ENCODE data around the gene ERC2. TPM values are rescaled to one million over a fixed set of nuclear protein-coding genes. Genes with fewer than 3 reads are reported as not detected.

Gene ERC2
- total RNA-seq, 2 donors from 2014 or later = 0.21 to 0.30 TPM

DNA sequence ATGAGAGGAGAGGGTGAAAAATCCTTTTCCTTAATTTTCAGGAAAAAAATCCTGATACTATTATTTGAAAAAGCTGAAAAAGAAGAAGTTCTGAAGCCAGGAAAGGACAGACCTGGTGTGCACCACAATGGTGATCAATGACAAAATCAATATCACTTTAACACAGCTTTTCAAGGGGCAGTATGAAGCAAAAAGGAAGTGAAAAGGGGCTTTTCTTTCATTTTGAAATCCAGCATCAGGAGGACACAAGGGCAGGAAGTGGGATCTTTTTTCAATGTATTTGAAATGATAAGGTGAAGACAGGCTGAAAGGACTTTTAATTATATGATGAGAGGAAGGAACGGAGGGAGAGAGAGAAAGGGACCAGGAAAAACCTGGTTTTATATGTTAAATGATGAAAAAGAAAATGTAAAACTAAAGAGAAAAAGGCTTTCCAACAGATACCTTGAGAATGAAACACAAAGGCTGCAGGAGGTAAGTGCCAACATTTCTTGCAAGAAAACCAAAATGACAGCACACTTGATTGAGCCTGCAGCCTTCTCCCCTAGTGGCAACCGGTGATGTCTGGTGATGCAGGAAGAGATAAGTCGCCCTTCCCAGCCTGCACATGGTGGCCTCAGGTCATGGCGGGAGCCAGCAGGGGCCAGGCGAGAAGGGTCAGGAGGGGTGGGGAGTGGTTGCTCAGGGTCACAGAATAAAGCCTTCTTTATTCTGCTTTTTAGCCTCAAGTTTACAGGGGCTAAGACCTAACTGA, 744.4 kb downstream of the ERC2 start:
- Histone ChIP-seq H3K4me3 (no peak overlapping the region), H3K27me3 (no peaks in the 10 kb centered on the region), H3K27ac (no peak overlapping the region), H3K9me3 (no peaks in the 10 kb centered on the region), H3K4me1 (no peaks in the 10 kb centered on the region), H3K9ac (ENCODE audit: low read depth in 2 of 2, low read length in 2 of 2) (no peak overlapping the region), H3K36me3 (no peaks in the 10 kb centered on the region)
- no peak for DNase-seq
- TF ChIP-seq, protein P1, sequence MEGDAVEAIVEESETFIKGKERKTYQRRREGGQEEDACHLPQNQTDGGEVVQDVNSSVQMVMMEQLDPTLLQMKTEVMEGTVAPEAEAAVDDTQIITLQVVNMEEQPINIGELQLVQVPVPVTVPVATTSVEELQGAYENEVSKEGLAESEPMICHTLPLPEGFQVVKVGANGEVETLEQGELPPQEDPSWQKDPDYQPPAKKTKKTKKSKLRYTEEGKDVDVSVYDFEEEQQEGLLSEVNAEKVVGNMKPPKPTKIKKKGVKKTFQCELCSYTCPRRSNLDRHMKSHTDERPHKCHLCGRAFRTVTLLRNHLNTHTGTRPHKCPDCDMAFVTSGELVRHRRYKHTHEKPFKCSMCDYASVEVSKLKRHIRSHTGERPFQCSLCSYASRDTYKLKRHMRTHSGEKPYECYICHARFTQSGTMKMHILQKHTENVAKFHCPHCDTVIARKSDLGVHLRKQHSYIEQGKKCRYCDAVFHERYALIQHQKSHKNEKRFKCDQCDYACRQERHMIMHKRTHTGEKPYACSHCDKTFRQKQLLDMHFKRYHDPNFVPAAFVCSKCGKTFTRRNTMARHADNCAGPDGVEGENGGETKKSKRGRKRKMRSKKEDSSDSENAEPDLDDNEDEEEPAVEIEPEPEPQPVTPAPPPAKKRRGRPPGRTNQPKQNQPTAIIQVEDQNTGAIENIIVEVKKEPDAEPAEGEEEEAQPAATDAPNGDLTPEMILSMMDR (IDR thresholded peaks at IDR 0.05) = no peak
- intact Hi-C loops (cut with DNase I) = loop anchor here (5.0 to 10.0 kb wide), 2 partner anchors 237 to 869 kb away; partner anchors contain the start of gene WNT5A

DNA sequence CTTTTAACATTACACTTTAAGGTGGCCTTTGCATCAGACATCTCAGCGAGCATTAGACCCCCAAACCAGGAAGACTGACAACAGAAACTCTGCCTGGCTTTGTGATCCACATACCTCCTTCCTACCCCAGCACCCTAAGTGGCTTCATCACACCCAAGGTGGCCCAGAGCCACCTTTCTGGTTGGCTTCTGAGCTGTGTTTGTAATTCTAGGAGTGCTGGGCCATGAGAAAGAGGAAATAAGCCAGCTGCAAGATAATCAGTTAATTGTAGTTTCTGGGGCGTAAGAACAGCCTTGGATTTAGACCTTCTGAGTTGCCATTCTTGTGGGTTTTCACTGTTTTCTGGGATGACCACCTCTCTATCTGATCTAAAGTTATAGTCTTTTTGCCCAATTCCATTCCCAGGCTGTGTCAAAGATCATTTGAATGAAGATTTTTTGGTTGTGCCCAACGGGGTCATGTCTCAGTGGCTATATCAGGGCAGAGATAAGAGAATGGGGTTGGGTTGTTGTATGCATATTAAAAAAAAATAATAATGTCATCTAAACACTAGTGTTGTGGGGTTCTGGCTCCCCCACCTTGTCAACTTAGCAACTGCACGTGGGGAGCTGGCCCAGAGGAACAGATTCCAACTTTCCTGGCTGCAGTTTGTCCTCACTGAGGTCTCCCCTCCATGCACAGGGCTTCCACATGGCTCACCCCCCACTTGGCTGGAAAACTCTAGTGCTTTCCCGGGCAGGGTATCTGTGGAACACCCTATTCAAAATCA, 746.4 kb downstream of the ERC2 start:
- TF ChIP-seq, protein P1 (IDR thresholded peaks at IDR 0.05) = peak; percentile 41
- Histone ChIP-seq H3K4me3 (no peak overlapping the region), H3K27ac (no peak overlapping the region), H3K36me3 (no peaks in the 10 kb centered on the region), H3K9ac (ENCODE audit: low read depth in 2 of 2, low read length in 2 of 2) (no peak overlapping the region), H3K9me3 (no peaks in the 10 kb centered on the region), H3K27me3 (no peaks in the 10 kb centered on the region), H3K4me1 (no peaks in the 10 kb centered on the region)
- intact Hi-C loops (cut with DNase I) = loop anchor here (5.0 to 10.0 kb wide), 2 partner anchors 235 to 867 kb away; partner anchors contain the start of gene WNT5A
- peak; percentile 26 for DNase-seq

DNA sequence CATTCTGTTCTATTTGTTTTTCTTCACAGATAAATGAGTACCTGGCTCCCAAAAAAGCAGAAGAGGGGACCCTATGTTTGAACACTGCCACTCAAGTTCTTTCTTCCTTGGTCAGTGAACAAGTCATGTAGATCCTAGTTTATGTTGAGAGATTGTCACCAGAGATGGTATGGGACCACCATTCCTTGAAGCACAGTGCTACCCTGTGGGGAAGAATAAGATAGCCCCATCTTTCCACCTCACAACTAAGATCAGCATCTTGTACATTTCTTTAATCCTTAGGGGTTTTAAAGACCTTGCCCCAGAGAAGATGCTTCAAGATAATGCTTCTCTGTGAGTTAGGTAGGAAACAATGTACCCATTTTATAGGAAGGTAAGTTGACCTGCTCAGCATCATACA, 747.7 kb downstream of the ERC2 start:
- DNase-seq = no peak
- intact Hi-C loops (cut with DNase I) = loop anchor here (5.0 to 10.0 kb wide), 2 partner anchors 233 to 866 kb away; partner anchors contain the start of gene WNT5A
- Histone ChIP-seq H3K27me3 (no peaks in the 10 kb centered on the region), H3K27ac (no peak overlapping the region), H3K9me3 (no peaks in the 10 kb centered on the region), H3K4me1 (no peaks in the 10 kb centered on the region), H3K4me3 (no peak overlapping the region), H3K9ac (ENCODE audit: low read depth in 2 of 2, low read length in 2 of 2) (no peak overlapping the region), H3K36me3 (no peaks in the 10 kb centered on the region)
- TF ChIP-seq, protein P1 (IDR thresholded peaks at IDR 0.05) = no peak

DNA sequence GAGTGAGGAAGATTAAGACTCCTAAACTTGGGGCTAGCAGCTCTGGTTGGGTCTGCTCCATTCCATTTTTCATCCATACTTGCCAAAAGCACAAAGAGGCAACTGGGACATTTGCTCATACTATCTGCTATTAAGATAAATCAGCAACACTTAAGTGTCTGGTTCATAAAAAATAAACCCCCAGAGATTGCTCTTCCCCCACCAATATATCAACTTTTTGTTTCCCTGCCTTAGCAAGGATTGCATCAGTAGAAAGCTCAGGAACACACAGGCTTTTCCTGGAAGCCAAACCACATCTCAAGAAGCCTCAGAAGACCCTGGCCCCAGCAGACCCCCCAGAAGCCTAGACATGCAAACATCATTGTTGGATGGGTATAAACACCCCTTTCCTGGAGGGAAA, 748.8 kb downstream of the ERC2 start:
- Histone ChIP-seq H3K9ac (ENCODE audit: low read depth in 2 of 2, low read length in 2 of 2) (no peak overlapping the region), H3K27ac (no peak overlapping the region), H3K4me1 (no peaks in the 10 kb centered on the region), H3K27me3 (no peaks in the 10 kb centered on the region), H3K4me3 (no peak overlapping the region), H3K36me3 (no peaks in the 10 kb centered on the region), H3K9me3 (no peaks in the 10 kb centered on the region)
- DNase-seq = no peak
- intact Hi-C loops (cut with DNase I) = no loop called here
- TF ChIP-seq, protein P1 (IDR thresholded peaks at IDR 0.05) = no peak

DNA sequence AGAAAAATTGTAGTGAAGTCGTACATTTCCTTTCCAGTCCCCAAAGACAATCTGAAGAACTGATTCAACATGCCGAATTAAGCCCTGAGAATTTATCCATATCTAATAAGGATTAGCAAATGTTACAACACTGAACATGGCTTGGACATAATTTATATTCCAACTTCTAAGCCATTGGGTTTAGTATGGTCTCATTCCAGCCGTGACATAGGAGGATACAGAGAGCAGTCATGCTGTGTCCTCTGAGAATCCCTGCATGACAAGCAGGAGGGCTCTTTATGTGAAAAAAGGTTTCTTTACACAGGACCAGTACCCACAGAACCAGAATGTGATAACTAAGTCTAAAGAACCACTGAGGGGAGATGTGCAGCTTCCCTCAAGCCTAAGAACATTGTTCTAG, 749.3 kb downstream of the ERC2 start:
- no peak for DNase-seq
- Histone ChIP-seq H3K4me3 (no peak overlapping the region), H3K36me3 (no peaks in the 10 kb centered on the region), H3K4me1 (no peaks in the 10 kb centered on the region), H3K9ac (ENCODE audit: low read depth in 2 of 2, low read length in 2 of 2) (no peak overlapping the region), H3K27me3 (no peaks in the 10 kb centered on the region), H3K9me3 (no peaks in the 10 kb centered on the region), H3K27ac (no peak overlapping the region)
- intact Hi-C loops (cut with DNase I) = no loop called here
- TF ChIP-seq, protein P1 (IDR thresholded peaks at IDR 0.05) = no peak
